ENCODE measurements around the gene EIF5B. TPM values are rescaled to one million over a fixed set of nuclear protein-coding genes. Genes with fewer than 3 reads are reported as not detected.

The EIF5B gene
- total RNA-seq, 2 experiments from 2014 or later = 71.6 to 75.3 TPM

DNA sequence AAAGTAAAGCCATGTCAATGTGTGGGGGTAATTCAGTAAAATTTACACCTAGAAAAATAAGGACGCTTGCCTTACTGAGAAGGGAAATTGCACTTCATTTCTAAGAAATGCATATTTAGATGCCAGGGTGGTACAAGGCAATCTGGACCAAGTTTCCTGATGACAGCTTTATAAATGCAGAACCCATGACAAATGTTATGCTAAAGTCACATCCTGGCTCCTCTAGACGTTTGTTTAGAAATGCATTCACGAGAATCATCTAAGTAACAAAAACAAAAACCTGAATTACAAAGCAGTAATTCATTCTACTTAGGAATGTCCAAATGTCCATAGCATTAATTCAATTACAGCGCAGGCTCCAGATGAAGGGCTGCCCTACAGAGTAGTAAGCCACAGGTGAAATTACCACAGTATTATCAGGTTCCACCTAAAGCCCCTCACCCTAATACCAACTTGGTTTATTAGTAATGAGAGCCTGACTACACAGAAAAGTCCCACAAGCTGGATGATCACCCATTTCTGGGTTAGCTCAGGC, 102.8 kb downstream of the EIF5B start:
- CTCF ChIA-PET = no interaction called here
- TF ChIP-seq, protein P1, sequence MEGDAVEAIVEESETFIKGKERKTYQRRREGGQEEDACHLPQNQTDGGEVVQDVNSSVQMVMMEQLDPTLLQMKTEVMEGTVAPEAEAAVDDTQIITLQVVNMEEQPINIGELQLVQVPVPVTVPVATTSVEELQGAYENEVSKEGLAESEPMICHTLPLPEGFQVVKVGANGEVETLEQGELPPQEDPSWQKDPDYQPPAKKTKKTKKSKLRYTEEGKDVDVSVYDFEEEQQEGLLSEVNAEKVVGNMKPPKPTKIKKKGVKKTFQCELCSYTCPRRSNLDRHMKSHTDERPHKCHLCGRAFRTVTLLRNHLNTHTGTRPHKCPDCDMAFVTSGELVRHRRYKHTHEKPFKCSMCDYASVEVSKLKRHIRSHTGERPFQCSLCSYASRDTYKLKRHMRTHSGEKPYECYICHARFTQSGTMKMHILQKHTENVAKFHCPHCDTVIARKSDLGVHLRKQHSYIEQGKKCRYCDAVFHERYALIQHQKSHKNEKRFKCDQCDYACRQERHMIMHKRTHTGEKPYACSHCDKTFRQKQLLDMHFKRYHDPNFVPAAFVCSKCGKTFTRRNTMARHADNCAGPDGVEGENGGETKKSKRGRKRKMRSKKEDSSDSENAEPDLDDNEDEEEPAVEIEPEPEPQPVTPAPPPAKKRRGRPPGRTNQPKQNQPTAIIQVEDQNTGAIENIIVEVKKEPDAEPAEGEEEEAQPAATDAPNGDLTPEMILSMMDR (IDR thresholded peaks at IDR 0.05) = no peak
- Mint-ChIP-seq H3K27me3 (no peaks in the 10 kb centered on the region), H3K36me3 (ENCODE audit: low read depth) (peaks cover 11% of the 10 kb centered on the region), H3K9me3 (no peaks in the 10 kb centered on the region), H3K4me1 (ENCODE audit: low read depth) (peaks cover 11% of the 10 kb centered on the region), H3K4me3 (no peak overlapping the region), H3K27ac (no peak overlapping the region)
- POLR2A ChIA-PET = interaction anchor here (1.1 kb wide), 1 partner anchor 20 kb away, joined by 3 read pairs; no protein-coding TSS in a partner anchor
- ATAC-seq (no peak), DNase-seq (no peak)
- intact Hi-C loops (cut with micrococcal nuclease) = no loop called here

DNA sequence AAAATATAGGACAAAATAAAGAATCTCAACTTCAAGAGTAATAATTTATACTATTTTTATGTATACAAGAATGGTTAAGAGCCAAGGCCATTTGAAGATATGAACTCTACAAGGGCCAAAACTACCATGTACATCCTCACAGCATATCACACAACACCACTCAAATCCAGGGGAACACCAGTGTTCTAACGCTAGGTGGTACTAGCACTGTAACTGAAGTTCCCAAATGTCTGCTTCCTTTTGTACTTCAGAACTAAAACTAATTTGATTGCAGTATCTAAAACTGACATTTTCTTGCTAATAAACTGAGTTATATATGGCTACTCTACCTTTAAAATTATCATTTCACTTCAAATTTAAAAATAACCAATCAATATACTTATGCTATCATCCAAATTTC, 105.6 kb downstream of the EIF5B start:
- no peak overlapping the region for H3K4me3 Mint-ChIP-seq
- ChIA-PET CTCF (no interaction called here), POLR2A (no interaction called here)
- ATAC-seq (no peak), DNase-seq (no peak)
- intact Hi-C loops (cut with micrococcal nuclease) = no loop called here
- H3K36me3 Mint-ChIP-seq (ENCODE audit: low read depth) = peaks cover 10% of the 10 kb centered on the region
- no peak overlapping the region for H3K27ac Mint-ChIP-seq
- H3K4me1 Mint-ChIP-seq (ENCODE audit: low read depth) = peaks cover 19% of the 10 kb centered on the region
- no peaks in the 10 kb centered on the region for H3K9me3 Mint-ChIP-seq
- no peaks in the 10 kb centered on the region for H3K27me3 Mint-ChIP-seq
- TF ChIP-seq, protein P1 (IDR thresholded peaks at IDR 0.05) = no peak

DNA sequence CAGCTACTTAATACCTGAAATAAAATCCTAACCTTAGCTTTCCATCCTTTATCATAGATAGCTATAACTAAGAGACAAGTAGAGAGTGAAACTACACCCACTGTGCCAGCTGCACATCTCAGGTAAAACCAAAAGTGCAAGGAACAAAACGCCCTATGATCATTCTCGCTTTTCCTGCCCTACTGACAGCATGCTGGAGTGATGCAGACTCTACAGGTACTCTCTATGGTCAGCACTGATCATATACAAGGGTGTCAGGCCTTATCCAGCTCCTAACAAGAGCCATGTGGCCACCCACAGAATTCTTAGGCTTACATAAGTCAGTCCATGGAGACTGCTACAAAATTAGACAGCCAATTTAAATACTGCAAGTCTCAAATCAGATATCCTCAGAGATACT, 107.0 kb downstream of the EIF5B start:
- Mint-ChIP-seq H3K27ac (peak overlapping the region; percentile 45), H3K4me1 (ENCODE audit: low read depth) (peaks cover 19% of the 10 kb centered on the region)

GRCh38 chr2:99445065-99445464, 107.9 kb downstream of the EIF5B start:
- peaks cover 19% of the 10 kb centered on the region for H3K4me1 Mint-ChIP-seq (ENCODE audit: low read depth)
- TF ChIP-seq, protein P1 (IDR thresholded peaks at IDR 0.05) = no peak
- CTCF ChIA-PET = no interaction called here
- intact Hi-C loops (cut with micrococcal nuclease) = no loop called here
- POLR2A ChIA-PET = no interaction called here
- no peak overlapping the region for H3K4me3 Mint-ChIP-seq
- H3K27ac Mint-ChIP-seq = no peak overlapping the region
- H3K27me3 Mint-ChIP-seq = no peaks in the 10 kb centered on the region
- DNase-seq (no peak), ATAC-seq (no peak)
- no peaks in the 10 kb centered on the region for H3K9me3 Mint-ChIP-seq
- peaks cover 12% of the 10 kb centered on the region for H3K36me3 Mint-ChIP-seq (ENCODE audit: low read depth)

More for the DNA sequence above, 107.0 kb downstream of the EIF5B start:
- TF ChIP-seq, protein P1 (IDR thresholded peaks at IDR 0.05) = no peak
- Mint-ChIP-seq H3K4me3 (no peak overlapping the region), H3K36me3 (ENCODE audit: low read depth) (peaks cover 12% of the 10 kb centered on the region), H3K27me3 (no peaks in the 10 kb centered on the region), H3K9me3 (no peaks in the 10 kb centered on the region)
- CTCF ChIA-PET = interaction anchor here (0.9 kb wide), 1 partner anchor 12 kb away, joined by 3 read pairs; no protein-coding TSS in a partner anchor
- DNase-seq (no peak), ATAC-seq (no peak)
- POLR2A ChIA-PET = no interaction called here
- intact Hi-C loops (cut with micrococcal nuclease) = no loop called here

GRCh38 chr2:99448556-99448955, 111.4 kb downstream of the EIF5B start:
- ATAC-seq (no peak), DNase-seq (no peak)
- H3K27me3 Mint-ChIP-seq = no peaks in the 10 kb centered on the region
- intact Hi-C loops (cut with micrococcal nuclease) = no loop called here
- peaks cover 16% of the 10 kb centered on the region for H3K36me3 Mint-ChIP-seq (ENCODE audit: low read depth)
- no peaks in the 10 kb centered on the region for H3K9me3 Mint-ChIP-seq
- CTCF ChIA-PET = interaction anchor here (1.5 kb wide), 1 partner anchor 13 kb away, joined by 3 read pairs; no protein-coding TSS in a partner anchor
- POLR2A ChIA-PET = no interaction called here
- H3K4me3 Mint-ChIP-seq = no peak overlapping the region
- H3K4me1 Mint-ChIP-seq (ENCODE audit: low read depth) = peaks cover 27% of the 10 kb centered on the region
- H3K27ac Mint-ChIP-seq = no peak overlapping the region
- TF ChIP-seq, protein P1 (IDR thresholded peaks at IDR 0.05) = no peak

Measured in activated CD8-positive, alpha-beta T cell treated with anti-CD3 and anti-CD28 coated beads for 36 hours (primary cell).